Measurements from ENCODE around the gene ADAMTS12.
"Not testable (repeated sequence)": the region's sequence is repeated elsewhere in the genome, so short reads cannot be mapped to it uniquely, and the experiment has no call there.

ADAMTS12 gene

DNA sequence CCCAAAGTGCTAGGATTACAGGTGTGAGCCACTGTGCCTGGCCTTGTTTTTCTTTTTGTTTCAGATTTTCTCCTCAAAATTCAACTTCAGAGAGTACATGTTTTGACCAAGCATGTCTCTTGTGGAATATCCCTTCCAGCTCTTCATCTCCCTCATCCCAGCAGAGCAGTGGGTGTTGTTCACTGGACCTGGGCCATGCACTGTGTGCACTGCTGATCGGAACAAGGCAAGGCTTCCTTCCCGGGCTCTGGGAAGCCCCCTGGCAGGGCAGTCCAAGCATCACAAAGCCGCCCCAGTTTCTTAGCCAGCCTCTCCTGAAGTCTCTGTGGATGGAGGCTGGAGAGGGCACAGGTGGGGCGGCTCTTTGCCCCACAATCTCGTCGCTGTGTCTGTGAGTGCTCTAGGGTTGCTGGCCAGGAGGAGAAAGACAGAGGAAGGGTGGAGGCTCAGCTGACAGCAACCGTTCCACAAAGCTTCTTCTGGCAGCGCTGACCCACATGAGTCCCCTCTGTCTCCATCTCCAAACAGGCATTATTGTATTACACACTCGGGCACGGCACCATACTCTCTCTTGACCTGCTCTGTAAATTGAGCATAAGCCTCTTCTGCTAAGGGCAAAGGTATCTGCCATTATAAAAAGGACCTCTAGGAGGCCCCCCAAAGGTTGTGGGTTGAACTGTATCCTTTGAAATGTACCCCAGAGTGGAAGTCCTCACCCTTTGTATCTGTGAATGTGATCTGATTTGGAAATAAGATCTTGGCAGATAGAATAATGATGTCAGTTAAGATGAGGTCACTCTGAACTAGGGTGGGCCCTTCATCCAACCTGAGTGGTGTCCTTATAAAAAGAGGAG, 361.4 kb downstream of the ADAMTS12 start:
- DNase-seq (ENCODE audit: low read depth in 2 of 2): no peak

DNA sequence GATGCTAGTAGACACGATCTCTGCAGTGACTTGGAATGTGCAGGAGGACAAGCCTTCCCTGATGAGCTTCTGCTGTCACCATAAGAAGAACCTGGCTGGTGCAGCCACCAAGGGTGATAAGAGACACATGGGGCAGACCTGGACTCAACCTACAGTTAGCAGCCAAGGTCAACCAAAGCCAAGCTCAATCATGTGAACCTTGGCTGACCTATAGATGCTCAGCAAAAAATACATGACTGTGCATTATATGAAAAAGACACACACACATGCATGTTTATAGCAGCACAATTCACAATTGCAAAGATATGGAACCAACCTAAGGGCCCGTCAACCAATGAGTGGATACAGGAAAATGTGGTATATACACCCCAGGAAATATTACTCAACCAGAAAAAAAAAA, 364.1 kb downstream of the ADAMTS12 start:
- no peak for DNase-seq (ENCODE audit: low read depth in 2 of 2)

DNA sequence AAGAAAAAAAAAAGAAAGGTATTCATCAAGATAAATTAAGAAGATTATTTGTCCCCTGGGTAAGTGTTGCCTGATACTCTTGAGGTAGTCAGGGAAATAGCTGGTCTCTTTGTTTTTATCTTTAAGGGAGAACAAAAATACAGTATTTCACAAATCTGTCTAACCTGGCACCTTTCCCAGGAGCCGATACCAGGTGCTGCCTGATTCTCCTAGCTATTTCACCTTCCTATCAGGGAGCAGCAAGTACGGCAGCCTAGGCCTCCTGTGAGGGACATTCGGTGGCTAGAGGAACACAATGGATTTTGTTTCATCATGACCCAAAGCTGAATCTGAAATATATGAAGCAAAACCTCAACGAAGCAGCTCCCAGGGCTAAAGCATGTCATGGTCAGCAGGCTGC, 365.0 kb downstream of the ADAMTS12 start:
- DNase-seq (ENCODE audit: low read depth in 2 of 2): no peak

DNA sequence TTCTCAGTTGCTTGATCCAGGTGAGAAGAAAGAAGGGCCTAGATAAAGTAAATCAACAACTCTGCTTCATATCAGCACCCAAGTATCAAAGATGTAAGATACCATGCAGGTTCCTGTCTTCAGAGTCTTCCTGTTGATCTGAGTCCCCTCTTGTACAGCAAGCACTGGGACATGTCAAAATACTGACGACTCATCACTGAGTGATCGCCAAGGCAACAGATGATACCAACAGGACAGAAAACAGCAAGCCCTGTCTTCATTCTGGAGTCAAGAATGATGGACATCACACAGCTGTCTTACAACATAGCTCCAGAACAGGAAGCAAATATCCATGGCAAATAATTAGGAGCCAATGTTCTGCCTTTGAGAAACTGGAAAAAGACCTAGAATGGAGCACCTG, 367.3 kb downstream of the ADAMTS12 start:
- no peak for DNase-seq (ENCODE audit: low read depth in 2 of 2)

DNA sequence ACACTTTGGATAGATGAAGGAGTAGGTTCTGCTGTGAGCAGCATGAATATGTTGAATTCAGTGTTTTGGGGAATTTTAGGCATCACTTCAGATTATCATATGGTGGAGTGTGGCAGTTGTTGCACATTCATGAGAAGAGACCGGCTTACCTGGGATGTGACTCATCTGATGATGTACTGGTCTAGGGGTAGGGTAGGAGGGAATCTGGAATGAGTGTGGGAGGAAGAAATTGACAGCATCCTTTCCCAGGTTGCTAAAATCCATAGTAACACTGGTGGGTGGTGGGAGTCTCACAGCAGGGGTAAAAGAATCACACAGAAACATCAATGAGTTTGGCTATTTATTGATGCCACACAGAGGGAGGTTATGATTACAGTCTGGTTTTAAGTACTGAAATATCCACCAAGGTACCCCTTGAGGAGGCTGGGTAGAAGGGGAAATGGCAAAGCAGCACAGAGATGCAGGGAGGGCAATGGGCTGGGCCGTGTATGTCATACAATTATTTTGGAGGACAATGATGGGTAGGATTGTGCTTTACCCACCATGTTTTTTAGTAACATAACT, 368.5 kb downstream of the ADAMTS12 start:
- DNase-seq (ENCODE audit: low read depth in 2 of 2): no peak

DNA sequence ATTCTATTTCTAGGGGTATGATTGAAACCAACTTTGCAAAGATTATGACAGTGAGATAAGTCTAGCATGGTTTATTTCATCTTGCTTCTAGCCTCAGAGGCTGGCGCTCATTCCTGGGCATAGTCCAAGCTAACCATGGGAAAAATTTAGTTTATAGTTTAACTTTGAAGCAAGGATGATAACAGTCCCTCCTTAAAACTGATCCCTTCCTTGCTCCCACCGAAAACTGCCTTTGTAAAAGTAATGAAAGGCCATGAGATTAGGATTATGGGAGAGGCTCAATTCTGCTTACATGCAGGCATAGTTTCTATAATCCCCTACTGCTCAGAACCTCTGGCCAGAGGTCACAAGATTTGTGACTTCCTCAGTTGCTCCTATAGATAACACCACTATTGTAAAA, 375.4 kb downstream of the ADAMTS12 start:
- no peak for DNase-seq (ENCODE audit: low read depth in 2 of 2)

DNA sequence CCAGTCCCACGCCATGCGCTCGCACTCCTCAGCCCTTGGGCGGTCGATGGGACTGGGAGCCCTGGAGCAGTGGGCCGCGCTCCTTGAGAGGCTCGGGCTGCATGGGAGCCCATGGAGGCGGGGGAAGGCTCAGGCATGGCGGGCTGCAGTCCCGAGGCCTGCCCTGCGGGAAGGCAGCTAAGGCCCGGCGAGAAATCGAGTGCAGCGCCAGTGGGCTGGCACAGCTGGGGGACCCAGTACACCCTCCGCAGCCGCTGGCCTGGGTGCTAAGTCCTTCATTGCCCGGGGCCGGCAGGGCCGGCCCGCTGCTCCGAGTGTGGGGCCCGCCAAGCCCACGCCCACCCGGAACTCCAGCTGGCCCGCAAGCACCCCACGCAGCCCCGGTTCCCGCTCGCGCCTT, 376.4 kb downstream of the ADAMTS12 start:
- DNase-seq (ENCODE audit: low read depth in 2 of 2): not testable (repeated sequence)

DNA sequence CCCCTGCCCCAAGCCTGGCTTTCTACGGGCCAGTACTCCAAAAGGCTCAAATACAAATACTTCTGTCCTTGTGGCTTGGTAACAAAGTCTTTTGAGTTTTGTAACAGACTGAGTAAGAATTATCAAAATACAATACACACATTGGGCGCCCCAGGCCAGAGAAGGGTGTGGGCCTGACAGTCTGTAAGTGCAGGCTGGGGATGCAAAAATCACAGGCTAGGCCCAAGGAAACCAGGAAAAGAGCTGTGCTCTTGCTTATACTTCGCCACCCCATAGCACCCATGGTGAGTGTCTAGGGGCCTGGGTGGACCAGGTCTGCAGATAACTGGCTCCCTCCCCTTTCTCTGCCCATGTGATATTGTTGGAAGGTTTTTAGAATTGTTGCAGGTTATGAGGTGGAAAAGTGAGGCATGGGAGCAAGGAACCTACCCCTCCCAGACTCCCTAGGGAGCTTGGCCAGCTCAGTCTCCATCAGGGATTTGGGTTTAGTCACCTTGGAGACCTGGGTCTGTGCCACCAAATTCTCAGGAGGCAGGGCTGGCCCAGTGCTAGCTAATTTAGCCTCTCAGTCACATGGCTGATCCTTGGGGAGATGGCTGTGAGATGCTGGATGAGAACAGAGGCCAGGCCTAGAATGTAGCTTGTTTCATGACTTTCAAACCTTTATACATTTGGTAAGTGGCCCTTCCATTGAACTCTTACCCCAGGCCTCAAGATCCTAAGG, 378.2 kb downstream of the ADAMTS12 start:
- DNase-seq (ENCODE audit: low read depth in 2 of 2): no peak

DNA sequence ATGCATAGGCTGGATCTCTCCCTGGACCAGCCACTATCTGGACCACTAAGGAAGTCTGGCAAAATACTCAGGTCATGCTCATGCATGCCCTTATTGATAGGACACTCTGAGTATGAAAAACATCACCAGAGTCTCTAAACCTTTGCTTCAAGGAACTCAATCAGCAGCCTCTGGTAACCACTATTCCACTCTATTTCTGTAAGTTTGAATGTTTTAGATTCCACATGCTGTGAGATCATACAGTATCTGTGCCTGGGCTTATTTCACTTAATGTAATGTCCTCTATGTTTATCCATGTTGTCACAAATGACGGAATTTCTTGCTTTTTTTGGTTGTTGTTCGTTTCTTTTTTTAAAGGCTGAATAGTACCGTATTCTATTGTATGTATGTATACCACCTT, 382.8 kb downstream of the ADAMTS12 start:
- DNase-seq (ENCODE audit: low read depth in 2 of 2): no peak

DNA sequence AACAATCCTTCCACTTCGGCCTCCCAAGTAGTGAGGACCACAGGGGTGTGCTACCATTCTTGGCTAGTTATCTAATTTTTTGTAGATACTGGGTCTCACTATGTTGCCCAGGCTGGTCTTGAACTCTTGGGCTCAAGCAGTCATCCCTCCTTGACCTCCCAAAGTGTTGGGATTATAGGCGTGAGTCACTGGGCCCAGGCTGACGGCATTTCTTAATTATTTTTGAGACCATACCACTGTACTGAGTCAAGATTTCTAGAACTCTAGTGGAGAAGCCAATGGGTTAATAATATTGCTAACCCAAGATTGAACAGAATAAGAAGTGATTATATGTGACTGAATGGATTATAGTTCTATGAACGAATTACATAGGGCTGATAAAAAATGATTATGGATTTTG, 384.4 kb downstream of the ADAMTS12 start:
- no peak for DNase-seq (ENCODE audit: low read depth in 2 of 2)

DNA sequence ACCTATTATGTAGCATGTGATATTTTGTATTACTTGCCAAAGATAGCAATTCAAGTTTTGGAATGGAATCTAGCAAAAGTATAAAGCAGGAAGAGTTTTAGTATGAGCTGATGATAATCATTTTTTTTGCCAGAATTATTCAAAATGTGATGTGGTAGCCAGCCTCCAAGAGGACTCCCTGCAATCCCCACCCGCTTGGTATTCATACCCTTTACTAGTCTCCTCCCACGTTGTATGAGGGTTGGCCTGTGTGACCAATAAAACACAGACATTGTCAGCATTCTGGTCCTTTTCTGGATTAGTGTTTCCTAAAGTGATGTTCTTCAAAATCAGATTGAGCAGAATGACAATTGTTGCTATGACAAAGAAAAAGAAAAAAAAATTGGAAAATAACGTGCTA, 387.2 kb downstream of the ADAMTS12 start:
- no peak for DNase-seq (ENCODE audit: low read depth in 2 of 2)

DNA sequence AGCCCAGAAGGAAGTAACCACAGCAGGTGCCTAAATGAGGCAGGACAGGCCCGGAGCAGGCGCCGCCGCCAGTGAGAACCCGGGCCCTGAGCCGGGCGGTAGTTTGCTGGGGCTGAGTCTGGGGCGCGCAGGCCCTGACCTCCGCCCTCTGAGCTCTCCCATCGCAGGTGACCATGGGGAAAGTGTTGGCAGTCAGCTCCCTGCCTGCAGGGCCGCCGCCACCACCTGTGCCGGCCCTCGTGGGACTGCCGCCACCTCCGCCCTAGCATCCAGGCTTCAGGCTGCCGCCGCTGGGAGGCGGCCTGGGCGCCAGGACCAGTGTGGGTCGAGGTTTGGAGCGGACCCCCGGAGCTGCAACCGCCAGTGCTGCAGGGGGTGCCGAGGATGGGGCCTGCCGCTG, 389.9 kb downstream of the ADAMTS12 start:
- DNase-seq (ENCODE audit: low read depth in 2 of 2): no peak

DNA sequence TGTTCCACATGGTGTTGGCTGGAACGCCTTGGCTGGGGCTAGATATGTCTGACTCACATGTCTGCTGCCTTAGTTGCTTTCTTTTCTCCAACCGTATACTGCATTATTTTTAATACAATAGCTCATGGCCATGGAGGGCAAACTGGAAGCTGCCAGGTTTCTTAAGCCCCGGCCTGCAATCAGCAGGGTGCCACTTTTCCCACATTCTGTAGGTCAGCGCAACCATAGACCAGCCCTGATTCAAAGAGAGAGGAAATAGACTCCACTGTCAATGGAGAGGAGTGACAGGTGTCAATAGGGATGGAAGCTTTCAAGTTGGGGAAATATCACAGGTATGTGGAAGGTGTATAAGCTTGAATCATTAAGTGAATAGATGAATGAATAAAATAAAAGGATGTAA, 390.5 kb downstream of the ADAMTS12 start:
- no peak for DNase-seq (ENCODE audit: low read depth in 2 of 2)

DNA sequence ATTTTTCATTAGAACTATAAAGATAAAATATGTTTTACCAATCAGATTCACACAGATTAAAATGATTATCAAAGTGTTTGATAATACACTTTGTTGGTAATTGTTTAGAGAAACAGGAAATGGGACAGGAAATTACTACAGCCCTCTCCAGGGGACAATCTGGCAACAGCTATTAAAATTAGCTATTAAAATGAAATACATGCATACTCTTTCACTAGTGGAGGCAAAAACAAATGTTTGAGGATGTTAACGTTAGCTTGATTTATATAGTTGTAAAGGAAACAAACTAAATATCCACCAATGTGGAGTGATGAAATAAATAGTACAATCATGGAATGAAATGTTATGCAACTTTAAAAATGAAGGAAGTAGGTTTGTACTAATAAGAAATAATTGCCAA, 397.3 kb downstream of the ADAMTS12 start:
- DNase-seq (ENCODE audit: low read depth in 2 of 2): no peak

DNA sequence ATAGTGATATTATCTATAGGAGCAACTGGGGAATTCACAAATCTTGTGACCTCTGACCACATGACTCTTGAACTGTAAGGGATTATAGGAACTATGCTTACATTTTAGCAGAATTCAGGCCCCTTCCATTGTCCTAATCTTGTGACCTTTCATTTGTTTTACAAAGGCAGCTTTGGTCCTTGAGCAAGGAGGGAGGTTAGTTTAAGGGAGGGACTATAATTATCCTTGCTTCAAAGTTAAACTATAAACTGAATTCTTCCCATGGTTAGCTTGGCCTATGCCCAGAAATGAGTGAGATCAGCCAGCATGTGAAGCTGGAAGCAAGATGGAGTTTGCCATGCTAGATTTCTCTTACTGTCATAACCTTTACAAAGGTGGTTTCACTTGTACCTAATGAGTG, 399.8 kb downstream of the ADAMTS12 start:
- DNase-seq (ENCODE audit: low read depth in 2 of 2): no peak

DNA sequence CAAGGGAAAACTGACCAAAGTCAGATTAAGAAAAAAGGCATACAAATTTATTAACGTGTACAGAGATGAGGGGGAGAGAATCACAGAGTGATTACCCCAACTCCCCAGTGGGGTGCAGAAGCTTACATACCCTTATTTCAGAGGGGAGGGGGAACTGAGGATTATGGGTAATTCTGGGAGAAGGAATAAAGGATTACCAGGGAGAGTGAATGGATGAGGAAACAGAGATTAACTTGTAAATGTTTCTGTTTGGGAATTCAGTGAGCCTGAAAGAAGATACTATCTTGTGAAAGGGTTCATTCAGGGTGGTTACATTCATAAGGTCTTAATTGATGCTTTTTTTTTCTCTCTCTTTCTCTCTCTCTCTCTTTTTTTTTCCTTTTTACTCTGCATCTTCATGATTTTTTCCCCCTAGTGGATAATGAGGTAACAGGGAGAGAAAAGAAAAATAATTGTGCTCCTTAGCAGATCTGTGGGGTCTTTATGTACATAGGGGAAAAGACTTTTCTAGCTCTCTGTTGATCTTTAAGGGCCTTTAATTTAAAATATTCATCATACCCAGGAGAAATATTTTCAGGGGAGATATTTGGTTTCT, 401.6 kb downstream of the ADAMTS12 start:
- no peak for DNase-seq (ENCODE audit: low read depth in 2 of 2)

DNA sequence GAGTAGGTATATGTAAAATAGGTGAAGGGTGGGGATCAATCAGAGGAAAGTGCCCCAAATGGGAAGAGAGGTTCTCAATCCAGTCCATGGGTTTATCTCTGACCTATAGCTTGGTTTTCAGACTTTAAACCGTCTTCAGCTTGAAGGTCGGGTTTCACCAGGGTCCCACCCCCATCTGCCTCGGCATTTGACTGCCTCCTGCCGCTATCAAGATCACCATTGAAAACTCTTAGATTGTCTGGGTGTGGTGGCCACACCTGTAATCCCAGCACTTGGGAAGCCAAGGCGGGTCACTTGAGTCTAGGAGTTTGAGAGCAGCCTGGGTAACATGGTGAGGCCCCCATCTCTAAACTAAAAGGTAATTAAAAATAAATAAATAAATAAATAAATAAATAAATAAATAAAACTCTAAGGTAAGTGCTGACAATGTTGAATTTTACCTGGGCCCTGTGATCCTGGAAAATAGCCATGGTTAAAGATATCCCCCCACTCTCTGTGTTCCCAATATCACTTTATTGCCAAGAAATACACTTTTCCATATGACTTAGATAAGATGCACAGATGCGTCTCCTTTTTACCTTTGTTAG, 402.2 kb downstream of the ADAMTS12 start:
- no peak for DNase-seq (ENCODE audit: low read depth in 2 of 2)

DNA sequence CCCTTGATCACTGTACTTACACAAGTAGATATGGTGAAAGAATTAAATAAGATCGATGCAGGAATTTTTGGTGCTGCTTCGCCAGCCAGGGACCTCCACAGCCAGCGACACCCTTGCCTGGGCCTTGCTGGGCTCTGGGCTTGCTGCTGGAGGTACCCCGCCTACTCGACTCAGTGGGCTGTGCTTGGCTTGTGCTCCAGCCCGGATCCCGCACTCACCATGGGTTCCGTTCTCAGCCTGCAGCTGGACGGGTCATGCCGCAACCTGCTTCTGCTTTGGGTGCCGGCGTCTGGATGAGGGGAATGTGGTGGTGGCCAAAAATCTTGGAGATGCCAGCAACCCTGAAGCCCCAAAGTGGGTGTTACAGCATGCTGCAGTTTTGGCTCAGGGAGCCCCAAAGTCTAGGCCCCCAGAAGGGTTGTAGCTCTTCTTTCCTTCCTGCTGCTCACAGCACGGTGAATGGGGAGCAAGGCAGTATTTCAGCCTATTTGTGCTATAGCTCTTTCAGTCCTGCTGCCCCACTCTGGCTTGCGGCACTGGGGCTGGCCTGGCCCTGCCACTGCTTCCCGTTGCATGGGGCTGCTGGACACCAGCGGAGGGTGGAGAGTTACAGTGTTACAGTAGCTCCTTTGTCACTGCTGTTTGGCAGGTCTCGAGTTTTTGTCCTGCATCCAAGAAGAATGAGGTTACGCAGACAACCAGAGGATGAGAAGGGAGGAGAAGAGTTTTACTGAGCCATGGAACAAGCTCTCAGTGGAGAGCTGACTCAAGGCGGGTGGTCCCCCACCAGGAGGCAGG, 403.0 kb downstream of the ADAMTS12 start:
- DNase-seq (ENCODE audit: low read depth in 2 of 2): no peak

DNA sequence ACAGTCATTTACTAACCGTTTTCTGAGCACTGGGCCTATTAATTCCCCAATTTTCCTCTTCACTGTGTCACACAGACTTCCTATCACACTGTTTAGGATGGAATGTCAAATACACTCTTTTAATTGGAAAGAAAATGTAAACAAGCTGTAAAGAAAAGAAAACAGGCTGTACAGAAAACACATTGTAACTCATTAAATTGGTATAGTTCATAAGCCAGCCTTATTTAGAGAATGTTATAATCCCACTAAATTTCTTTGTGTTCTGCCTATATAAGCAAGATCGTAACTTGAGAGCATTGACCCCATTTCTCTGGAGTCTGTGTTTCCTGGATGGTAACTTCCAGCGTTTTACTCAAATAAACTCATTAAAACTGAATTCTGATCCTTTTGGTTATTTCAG, 404.6 kb downstream of the ADAMTS12 start:
- DNase-seq (ENCODE audit: low read depth in 2 of 2): no peak

DNA sequence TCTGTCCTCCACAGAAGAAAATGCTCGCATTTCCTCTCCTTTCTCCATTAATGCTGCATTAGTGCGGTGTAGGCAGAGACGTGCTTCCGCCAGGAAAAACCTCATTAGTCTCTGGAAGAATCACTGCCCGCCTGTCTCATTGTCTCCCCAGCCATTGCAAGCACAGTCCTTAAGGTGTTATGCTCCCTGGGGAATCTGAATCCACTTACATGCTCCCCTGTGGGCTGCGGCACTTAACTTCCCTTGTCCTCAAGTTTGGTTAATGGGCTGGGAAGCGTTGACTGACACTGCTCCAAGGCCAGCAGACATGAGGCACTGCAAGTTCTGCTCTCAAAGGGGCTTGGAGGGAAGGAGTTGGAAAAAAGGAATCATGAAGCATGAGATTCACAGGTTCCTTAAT, 409.5 kb downstream of the ADAMTS12 start:
- no peak for DNase-seq (ENCODE audit: low read depth in 2 of 2)

DNA sequence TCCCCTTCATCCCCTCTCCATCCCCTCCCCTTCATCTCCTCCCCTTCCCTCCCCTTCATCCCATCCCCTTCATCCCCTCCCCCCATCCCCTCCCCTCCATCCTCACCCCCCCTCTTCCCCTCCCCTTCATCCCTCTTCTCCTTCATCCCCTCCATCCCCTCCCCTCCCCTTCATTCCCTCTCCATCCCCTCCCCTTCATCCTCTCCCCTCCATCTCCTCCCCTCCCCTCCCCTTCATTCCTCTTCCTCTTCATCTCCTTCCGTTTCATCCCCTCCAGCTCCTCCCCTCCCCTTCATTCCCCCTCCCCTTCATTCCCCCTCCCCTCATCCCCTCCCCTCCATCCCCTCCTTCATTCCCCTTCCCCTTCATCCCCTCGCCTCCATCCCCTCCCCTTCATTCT, 410.9 kb downstream of the ADAMTS12 start:
- no peak for DNase-seq (ENCODE audit: low read depth in 2 of 2)

Data from stimulated activated CD8-positive, alpha-beta memory T cell treated with anti-CD3 and anti-CD28 coated beads, Interleukin-15, amount 100 ng/mL, for 4 hours (primary cell).